Vagina (tissue), 2 donors: ENCODE results near the gene EXOC6B. TPM values are rescaled to one million over a fixed set of nuclear protein-coding genes. Genes with fewer than 3 reads are reported as not detected.

Experiments used
- DNase-seq, 2 donors: peaks; one replicate each; pipeline ENCODE4 v3.0.0-alpha.2; 2017; ENCODE audit errors: extremely low spot score in 2 of 2
- H3K27ac ChIP-seq: fragments of 200-600 bp; sonication (generic); one replicate; pipeline ENCODE4 v1.5.1; 2019
- H3K27me3 ChIP-seq: fragments of 200-600 bp; sonication (generic); one replicate; pipeline ENCODE4 v1.5.1; 2019
- H3K36me3 ChIP-seq, 2 donors: fragments of 200-600 bp; sonication (generic); one replicate each; pipeline ENCODE4 v1.5.1; 2017 to 2019
- H3K4me1 ChIP-seq: fragments of 200-600 bp; sonication (generic); one replicate; pipeline ENCODE4 v1.5.1; 2019
- H3K4me3 ChIP-seq, 2 donors: fragments of 200-600 bp; sonication (generic); 1 replicate in 1 of 2; 2 replicates in 1 of 2; pipeline ENCODE4 v1.5.1; 2016 to 2019
- H3K9me3 ChIP-seq: fragments of 200-600 bp; sonication (generic); one replicate; pipeline ENCODE4 v1.5.1; 2019
- POLR2A ChIP-seq, 2 donors: fragments of 450-650 bp; IDR thresholded peaks; one replicate each; pipeline ENCODE4 v1.6.1; 2017; ENCODE audit warnings: antibody characterized with exemption in 2 of 2, mild to moderate bottlenecking in 2 of 2, moderate library complexity in 2 of 2
- POLR2AphosphoS5 ChIP-seq, 2 donors: sonication (generic); formaldehyde crosslinking; IDR thresholded peaks; one replicate each; pipeline ENCODE4 v1.9.0; 2017; ENCODE audit warnings: antibody characterized with exemption in 2 of 2, mild to moderate bottlenecking in 2 of 2, low read depth in 1 of 2; ENCODE audit not compliant: insufficient read depth in 1 of 2
- intact Hi-C: fragments of 100-400 bp; cut with DNase I; formaldehyde crosslinking; loops from one replicate; pipeline ENCODE4 v1.15.1; 2023
- total RNA-seq: library from RNA; depleted of rRNA; stranded (reverse); fragments of >200 nt; gene quantifications from one replicate; pipeline ENCODE4 v1.2.3, GENCODE V29; 2016
- TF ChIP-seq, protein P1 (sequence below), 3 experiments: fragments of 450-650 bp in 2 of 3; fragments of 200-600 bp in 1 of 3; sonication (generic) in 1 of 3; IDR thresholded peaks; one replicate each; pipeline ENCODE4 v1.5.1; 2017 to 2019; ENCODE audit warnings: antibody characterized with exemption in 3 of 3, mild to moderate bottlenecking in 2 of 3, moderate library complexity in 2 of 3

EXOC6B gene
- total RNA-seq, 1 donor from 2014 or later = 41.5 TPM

DNA sequence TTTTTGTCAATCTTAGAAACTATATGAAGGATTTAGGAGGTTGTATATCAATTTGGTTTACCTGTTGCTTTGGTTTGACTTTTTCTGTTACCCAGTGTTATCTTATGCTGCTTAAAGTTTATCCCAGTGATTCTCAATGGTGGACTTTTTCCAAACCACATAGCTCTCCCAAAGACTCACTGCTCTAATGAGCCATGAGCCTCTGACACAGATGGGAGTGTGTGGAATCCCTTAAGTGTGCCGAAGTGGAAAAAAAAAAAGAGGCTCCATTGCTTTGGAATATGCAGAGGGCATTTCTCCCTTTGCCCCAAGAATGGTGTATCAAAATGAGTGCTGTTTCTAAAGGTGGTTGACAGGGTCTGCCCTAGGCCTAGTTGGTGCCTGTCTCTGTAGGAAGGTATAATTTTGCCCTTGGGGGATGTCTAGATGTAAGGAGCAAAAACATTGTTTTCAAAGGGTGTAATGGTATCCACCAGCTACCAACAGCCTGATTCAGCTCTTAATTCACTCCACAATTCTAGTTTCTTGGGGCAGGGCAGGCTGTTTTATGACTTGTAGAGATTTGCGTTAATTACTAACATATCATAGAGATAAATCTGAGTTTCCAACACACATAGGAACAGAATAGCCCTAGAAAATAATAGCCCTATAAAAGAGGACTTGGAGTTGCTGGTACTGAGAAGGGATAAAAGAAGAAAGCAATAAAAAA, 613.9 kb downstream of the EXOC6B start:
- H3K36me3 ChIP-seq = no peaks in the 10 kb centered on the region
- no peaks in the 10 kb centered on the region for H3K9me3 ChIP-seq
- intact Hi-C loops = no loop called here
- no peak overlapping the region for H3K27ac ChIP-seq
- DNase-seq = no peak
- no peaks in the 10 kb centered on the region for H3K27me3 ChIP-seq
- TF ChIP-seq POLR2A (IDR thresholded peaks at IDR 0.05) (no peak), POLR2AphosphoS5 (IDR thresholded peaks at IDR 0.05; ENCODE audit: insufficient read depth in 1 of 2, low read depth in 1 of 2) (no peak)
- TF ChIP-seq, protein P1, sequence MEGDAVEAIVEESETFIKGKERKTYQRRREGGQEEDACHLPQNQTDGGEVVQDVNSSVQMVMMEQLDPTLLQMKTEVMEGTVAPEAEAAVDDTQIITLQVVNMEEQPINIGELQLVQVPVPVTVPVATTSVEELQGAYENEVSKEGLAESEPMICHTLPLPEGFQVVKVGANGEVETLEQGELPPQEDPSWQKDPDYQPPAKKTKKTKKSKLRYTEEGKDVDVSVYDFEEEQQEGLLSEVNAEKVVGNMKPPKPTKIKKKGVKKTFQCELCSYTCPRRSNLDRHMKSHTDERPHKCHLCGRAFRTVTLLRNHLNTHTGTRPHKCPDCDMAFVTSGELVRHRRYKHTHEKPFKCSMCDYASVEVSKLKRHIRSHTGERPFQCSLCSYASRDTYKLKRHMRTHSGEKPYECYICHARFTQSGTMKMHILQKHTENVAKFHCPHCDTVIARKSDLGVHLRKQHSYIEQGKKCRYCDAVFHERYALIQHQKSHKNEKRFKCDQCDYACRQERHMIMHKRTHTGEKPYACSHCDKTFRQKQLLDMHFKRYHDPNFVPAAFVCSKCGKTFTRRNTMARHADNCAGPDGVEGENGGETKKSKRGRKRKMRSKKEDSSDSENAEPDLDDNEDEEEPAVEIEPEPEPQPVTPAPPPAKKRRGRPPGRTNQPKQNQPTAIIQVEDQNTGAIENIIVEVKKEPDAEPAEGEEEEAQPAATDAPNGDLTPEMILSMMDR (IDR thresholded peaks at IDR 0.05) = no peak
- no peak overlapping the region for H3K4me3 ChIP-seq
- H3K4me1 ChIP-seq = peaks cover 21% of the 10 kb centered on the region

DNA sequence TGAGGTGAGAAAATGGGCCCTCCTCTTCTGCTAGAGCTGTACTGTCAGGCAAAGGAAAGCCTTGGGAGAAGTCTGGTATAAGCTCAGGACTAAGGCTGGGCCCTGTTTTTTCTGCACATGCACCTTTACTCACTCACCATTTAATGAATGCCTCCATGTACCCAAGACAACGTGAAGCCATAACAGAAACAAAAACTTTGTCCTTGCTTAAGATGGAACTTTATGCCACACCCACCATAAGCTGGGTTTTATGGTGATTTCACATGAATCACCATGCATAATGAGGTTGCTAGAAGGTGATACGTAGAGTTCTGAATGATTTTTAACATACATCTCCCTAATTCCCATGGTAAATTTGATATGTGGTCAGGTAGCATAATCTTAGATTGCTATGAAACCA, 614.5 kb downstream of the EXOC6B start:
- H3K27me3 ChIP-seq = no peaks in the 10 kb centered on the region
- intact Hi-C loops = no loop called here
- H3K27ac ChIP-seq = no peak overlapping the region
- H3K36me3 ChIP-seq = no peaks in the 10 kb centered on the region
- peaks cover 21% of the 10 kb centered on the region for H3K4me1 ChIP-seq
- no peak for DNase-seq
- H3K4me3 ChIP-seq = no peak overlapping the region
- TF ChIP-seq POLR2AphosphoS5 (IDR thresholded peaks at IDR 0.05; ENCODE audit: insufficient read depth in 1 of 2, low read depth in 1 of 2) = no peak
- TF ChIP-seq, protein P1 (IDR thresholded peaks at IDR 0.05) = no peak
- no peak for TF ChIP-seq POLR2A (IDR thresholded peaks at IDR 0.05)
- no peaks in the 10 kb centered on the region for H3K9me3 ChIP-seq

DNA sequence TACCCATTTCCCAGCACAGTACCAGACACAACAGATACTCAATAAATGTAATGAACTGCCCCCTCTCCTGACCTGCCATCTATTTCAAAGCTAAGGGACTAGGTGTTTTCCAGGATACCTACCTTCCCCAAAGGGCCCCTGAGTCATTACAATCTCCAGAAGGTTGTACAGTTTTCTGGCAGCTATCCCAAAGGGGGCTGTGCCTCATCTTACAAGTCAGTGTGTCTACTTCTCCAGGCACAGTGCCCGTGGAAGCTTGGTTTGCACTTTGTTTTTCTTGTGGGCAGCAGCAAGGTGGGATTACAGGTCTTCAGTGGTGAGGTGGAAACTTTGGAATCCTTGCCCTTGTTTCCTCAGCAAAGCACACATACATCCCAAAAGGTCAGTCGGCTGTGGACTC, 615.4 kb downstream of the EXOC6B start:
- peaks cover 21% of the 10 kb centered on the region for H3K4me1 ChIP-seq
- no peak overlapping the region for H3K27ac ChIP-seq
- H3K9me3 ChIP-seq = no peaks in the 10 kb centered on the region
- H3K27me3 ChIP-seq = no peaks in the 10 kb centered on the region
- no peaks in the 10 kb centered on the region for H3K36me3 ChIP-seq
- intact Hi-C loops = no loop called here
- DNase-seq = no peak
- no peak for TF ChIP-seq POLR2A (IDR thresholded peaks at IDR 0.05)
- TF ChIP-seq, protein P1 (IDR thresholded peaks at IDR 0.05) = no peak
- no peak overlapping the region for H3K4me3 ChIP-seq

DNA sequence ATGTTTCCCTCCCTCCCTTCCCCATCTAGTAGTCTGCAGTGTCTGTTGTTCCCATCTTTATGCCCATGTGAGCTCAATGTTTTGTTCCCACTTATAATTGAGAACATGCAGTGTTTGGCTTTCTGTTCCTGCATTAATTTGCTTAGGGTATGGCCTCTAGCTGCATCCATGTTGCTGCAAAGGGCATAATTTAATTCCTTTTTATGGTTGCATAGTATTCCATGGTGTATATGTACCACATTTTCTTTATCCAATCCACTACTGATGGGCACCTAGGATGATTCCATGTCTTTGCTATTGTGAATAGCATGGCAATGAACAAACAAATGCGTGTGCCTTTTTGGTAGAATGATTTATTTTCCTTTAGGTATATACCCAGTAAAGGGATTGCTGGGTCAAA, 617.6 kb downstream of the EXOC6B start:
- Histone ChIP-seq H3K4me1 (peaks cover 36% of the 10 kb centered on the region), H3K36me3 (no peaks in the 10 kb centered on the region), H3K27me3 (no peaks in the 10 kb centered on the region), H3K9me3 (no peaks in the 10 kb centered on the region), H3K27ac (no peak overlapping the region), H3K4me3 (no peak overlapping the region)
- TF ChIP-seq, protein P1 (IDR thresholded peaks at IDR 0.05) = no peak
- TF ChIP-seq POLR2AphosphoS5 (IDR thresholded peaks at IDR 0.05; ENCODE audit: insufficient read depth in 1 of 2, low read depth in 1 of 2) (no peak), POLR2A (IDR thresholded peaks at IDR 0.05) (no peak)
- no peak for DNase-seq
- intact Hi-C loops = loop anchor here (10.0 kb wide), 1 partner anchor 237 kb away; no protein-coding TSS in a partner anchor

DNA sequence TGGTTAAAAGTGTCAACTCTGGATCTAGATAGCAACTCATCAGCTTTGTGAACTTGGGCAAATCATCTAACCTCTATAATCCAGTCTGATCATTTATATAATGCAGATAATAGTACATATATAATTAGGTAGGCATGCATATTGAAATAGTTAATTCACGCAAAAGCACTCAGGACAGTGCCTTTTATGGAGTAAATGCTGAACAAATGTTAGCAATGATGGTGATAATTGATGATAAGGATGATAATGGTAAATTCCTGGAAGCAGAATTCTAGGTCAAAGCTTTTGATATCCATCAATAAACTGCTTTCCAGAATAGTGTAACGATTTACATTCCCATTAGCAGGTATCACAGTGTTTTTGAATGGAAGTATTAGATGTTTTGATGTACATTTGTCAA, 618.5 kb downstream of the EXOC6B start:
- Histone ChIP-seq H3K9me3 (no peaks in the 10 kb centered on the region), H3K27ac (no peak overlapping the region), H3K36me3 (no peaks in the 10 kb centered on the region), H3K4me1 (peaks cover 28% of the 10 kb centered on the region), H3K4me3 (no peak overlapping the region), H3K27me3 (no peaks in the 10 kb centered on the region)
- TF ChIP-seq POLR2A (IDR thresholded peaks at IDR 0.05) = no peak
- no peak for DNase-seq
- intact Hi-C loops = loop anchor here (10.0 kb wide), 1 partner anchor 237 kb away; no protein-coding TSS in a partner anchor
